GM21786 (cell line): ENCODE data around the gene CSNK2A1.
"Not testable (repeated sequence)": the region's sequence is repeated elsewhere in the genome, so short reads cannot be mapped to it uniquely, and the experiment has no call there.

Experiments used
- ATAC-seq: cut with Tn5 transposase; IDR thresholded peaks from one replicate; pipeline ENCODE4 v1.9.1; 2021; ENCODE audit not compliant: unreplicated experiment

CSNK2A1 gene

GRCh38 chr20:492159-492558 lies 51.4 kb downstream of the CSNK2A1 start:
- no peak for ATAC-seq

GRCh38 chr20:487655-488054 lies 55.9 kb downstream of the CSNK2A1 start:
- ATAC-seq: no peak

- ATAC-seq: no peak
Measured at GRCh38 chr20:483815-484644, 59.6 kb downstream of the CSNK2A1 start.

GRCh38 chr20:481167-481566 lies 62.4 kb downstream of the CSNK2A1 start:
- ATAC-seq: no peak

GRCh38 chr20:480044-480443 lies 63.5 kb downstream of the CSNK2A1 start:
- ATAC-seq: no peak

- ATAC-seq: no peak
Measured at GRCh38 chr20:479487-479886, 64.1 kb downstream of the CSNK2A1 start.

GRCh38 chr20:478949-479429 lies 64.6 kb downstream of the CSNK2A1 start:
- ATAC-seq: peak; percentile 45

GRCh38 chr20:478010-478948 lies 65.3 kb downstream of the CSNK2A1 start:
- no peak for ATAC-seq

- ATAC-seq: not testable (repeated sequence)
Measured at GRCh38 chr20:476561-477249, 66.9 kb downstream of the CSNK2A1 start.

GRCh38 chr20:475463-476357 lies 67.9 kb downstream of the CSNK2A1 start:
- ATAC-seq: no peak

- ATAC-seq: no peak
Measured at GRCh38 chr20:474581-474980, 69.0 kb downstream of the CSNK2A1 start.

GRCh38 chr20:472889-473292 lies 70.7 kb downstream of the CSNK2A1 start:
- ATAC-seq: no peak

GRCh38 chr20:472137-472846 lies 71.3 kb downstream of the CSNK2A1 start:
- ATAC-seq: no peak

GRCh38 chr20:469746-470490 lies 73.7 kb downstream of the CSNK2A1 start:
- no peak for ATAC-seq

GRCh38 chr20:467755-468154 lies 75.8 kb downstream of the CSNK2A1 start:
- ATAC-seq: no peak

- ATAC-seq: peak; percentile 90
Measured at GRCh38 chr20:462199-462991, 81.2 kb downstream of the CSNK2A1 start, which contains the start of gene TBC1D20. TBC1D20 (minus strand) TSS chr20:462533; CDS start chr20:462405, 128 bp downstream.

GRCh38 chr20:461254-462198 lies 82.1 kb downstream of the CSNK2A1 start:
- ATAC-seq: peak; percentile 22
